Measurements from ENCODE around the gene PRDX3. TPM values are rescaled to one million over a fixed set of nuclear protein-coding genes. Genes with fewer than 3 reads are reported as not detected.

Gene PRDX3
- polyA plus RNA-seq, 1 donor (not counting 4 experiments of a cell fraction or from before 2014, with no cell fraction given): 304 TPM

GRCh38 chr10:119143657-119144056, 35.0 kb downstream of the PRDX3 start:
- no peak overlapping the region for H2AFZ ChIP-seq (ENCODE audit: control insufficient read depth, low read length)
- H3K9me1 ChIP-seq (ENCODE audit: control insufficient read depth, extremely low read depth, insufficient read depth, low read length): peaks cover 2% of the 10 kb centered on the region
- no peak overlapping the region for H3K27ac ChIP-seq (ENCODE audit: control insufficient read depth, insufficient read depth, low read length)
- no peaks in the 10 kb centered on the region for H3K79me2 ChIP-seq (ENCODE audit: control insufficient read depth, insufficient read depth, low read length)
- no peaks in the 10 kb centered on the region for H3K27me3 ChIP-seq (ENCODE audit: control insufficient read depth, extremely low read depth, insufficient read depth, low read length)
- no peak overlapping the region for H3K4me2 ChIP-seq (ENCODE audit: control insufficient read depth, extremely low read depth, insufficient read depth, low read depth, low read length)
- DNase-seq (ENCODE audit: low read depth, low spot score): no peak
- peaks cover 13 to 18% of the 10 kb centered on the region in 2 experiments for H3K36me3 ChIP-seq (ENCODE audit: control insufficient read depth in 2 of 2, extremely low read depth in 1 of 2, insufficient read depth in 2 of 2, low read length in 2 of 2)
- no peaks in the 10 kb centered on the region for H3K4me1 ChIP-seq (ENCODE audit: control insufficient read depth, extremely low read depth, insufficient read depth, low read length)
- TF ChIP-seq, protein P1, sequence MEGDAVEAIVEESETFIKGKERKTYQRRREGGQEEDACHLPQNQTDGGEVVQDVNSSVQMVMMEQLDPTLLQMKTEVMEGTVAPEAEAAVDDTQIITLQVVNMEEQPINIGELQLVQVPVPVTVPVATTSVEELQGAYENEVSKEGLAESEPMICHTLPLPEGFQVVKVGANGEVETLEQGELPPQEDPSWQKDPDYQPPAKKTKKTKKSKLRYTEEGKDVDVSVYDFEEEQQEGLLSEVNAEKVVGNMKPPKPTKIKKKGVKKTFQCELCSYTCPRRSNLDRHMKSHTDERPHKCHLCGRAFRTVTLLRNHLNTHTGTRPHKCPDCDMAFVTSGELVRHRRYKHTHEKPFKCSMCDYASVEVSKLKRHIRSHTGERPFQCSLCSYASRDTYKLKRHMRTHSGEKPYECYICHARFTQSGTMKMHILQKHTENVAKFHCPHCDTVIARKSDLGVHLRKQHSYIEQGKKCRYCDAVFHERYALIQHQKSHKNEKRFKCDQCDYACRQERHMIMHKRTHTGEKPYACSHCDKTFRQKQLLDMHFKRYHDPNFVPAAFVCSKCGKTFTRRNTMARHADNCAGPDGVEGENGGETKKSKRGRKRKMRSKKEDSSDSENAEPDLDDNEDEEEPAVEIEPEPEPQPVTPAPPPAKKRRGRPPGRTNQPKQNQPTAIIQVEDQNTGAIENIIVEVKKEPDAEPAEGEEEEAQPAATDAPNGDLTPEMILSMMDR (optimal IDR thresholded peaks at IDR 0.05 in 1 of 3, IDR thresholded peaks at IDR 0.05 in 1 of 3, conservative IDR thresholded peaks at IDR 0.05 in 1 of 3; ENCODE audit: extremely low read depth in 1 of 3, insufficient read depth in 2 of 3, low read length in 3 of 3): no peak
- TF ChIP-seq EZH2 (IDR thresholded peaks at IDR 0.05; ENCODE audit: low read length): no peak
- H3K9me3 ChIP-seq (ENCODE audit: control insufficient read depth, low read depth, low read length): no peaks in the 10 kb centered on the region
- FAIRE-seq: no peak
- no peak overlapping the region for H3K4me3 ChIP-seq (ENCODE audit: control insufficient read depth in 2 of 3, extremely low read depth in 1 of 3, insufficient read depth in 2 of 3, low read depth in 1 of 3, low read length in 3 of 3)
- no peak overlapping the region for H3K9ac ChIP-seq (ENCODE audit: control insufficient read depth, extremely low read depth, insufficient read depth, low read length)
- H4K20me1 ChIP-seq (ENCODE audit: control insufficient read depth, extremely low read depth, insufficient read depth, low read length): no peaks in the 10 kb centered on the region
- dilution Hi-C loops (cut with MboI; ENCODE audit: extremely low pct_ligation_motif_present, low sequenced_read_pairs): no loop called here

DNA sequence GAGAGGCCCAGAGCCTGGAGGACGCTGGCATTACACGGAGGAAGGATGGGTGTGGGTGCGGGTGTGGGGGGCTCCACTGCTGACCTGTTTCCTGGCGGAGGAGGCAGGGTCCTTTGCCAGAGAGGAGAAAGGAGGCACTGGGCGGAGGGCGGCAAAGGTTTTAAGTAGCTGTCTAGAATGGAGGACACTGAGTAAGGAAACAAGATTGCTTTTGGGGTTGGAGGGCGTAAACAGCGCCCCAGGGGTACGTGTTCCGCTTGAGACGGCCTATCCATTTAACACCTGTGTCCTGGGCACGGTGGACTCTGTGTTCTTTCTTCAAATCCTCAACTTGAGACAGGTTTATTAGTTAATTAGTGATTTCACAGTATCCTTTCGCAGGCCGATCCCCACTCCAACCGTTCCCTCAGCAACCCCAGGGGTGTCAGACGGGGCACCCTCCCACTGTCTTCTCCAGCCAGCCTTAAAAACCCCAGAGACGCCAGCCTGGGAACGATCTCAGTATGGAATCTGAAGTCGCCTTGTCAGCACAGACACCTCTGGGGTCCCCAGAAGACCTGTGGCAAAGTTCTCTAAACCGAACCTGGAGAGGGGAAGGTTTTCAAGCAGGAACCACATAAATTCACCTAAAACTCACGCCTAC, 37.9 kb downstream of the PRDX3 start:
- DNase-seq (ENCODE audit: low read depth, low spot score): no peak
- Histone ChIP-seq H3K9me1 (ENCODE audit: control insufficient read depth, extremely low read depth, insufficient read depth, low read length) (no peaks in the 10 kb centered on the region), H4K20me1 (ENCODE audit: control insufficient read depth, extremely low read depth, insufficient read depth, low read length) (no peaks in the 10 kb centered on the region), H3K4me3 (ENCODE audit: control insufficient read depth in 2 of 3, extremely low read depth in 1 of 3, insufficient read depth in 2 of 3, low read depth in 1 of 3, low read length in 3 of 3) (no peak overlapping the region), H3K4me1 (ENCODE audit: control insufficient read depth, extremely low read depth, insufficient read depth, low read length) (no peaks in the 10 kb centered on the region), H3K27ac (ENCODE audit: control insufficient read depth, insufficient read depth, low read length) (no peak overlapping the region), H3K9ac (ENCODE audit: control insufficient read depth, extremely low read depth, insufficient read depth, low read length) (no peak overlapping the region), H3K36me3 (ENCODE audit: control insufficient read depth in 2 of 2, extremely low read depth in 1 of 2, insufficient read depth in 2 of 2, low read length in 2 of 2) (peaks cover 9% of the 10 kb centered on the region in 2 experiments), H3K4me2 (ENCODE audit: control insufficient read depth, extremely low read depth, insufficient read depth, low read depth, low read length) (no peak overlapping the region), H3K9me3 (ENCODE audit: control insufficient read depth, low read depth, low read length) (no peaks in the 10 kb centered on the region), H3K27me3 (ENCODE audit: control insufficient read depth, extremely low read depth, insufficient read depth, low read length) (no peaks in the 10 kb centered on the region), H2AFZ (ENCODE audit: control insufficient read depth, low read length) (no peak overlapping the region), H3K79me2 (ENCODE audit: control insufficient read depth, insufficient read depth, low read length) (no peaks in the 10 kb centered on the region)
- TF ChIP-seq, protein P1 (optimal IDR thresholded peaks at IDR 0.05 in 1 of 3, IDR thresholded peaks at IDR 0.05 in 1 of 3, conservative IDR thresholded peaks at IDR 0.05 in 1 of 3; ENCODE audit: extremely low read depth in 1 of 3, insufficient read depth in 2 of 3, low read length in 3 of 3): no peak
- TF ChIP-seq EZH2 (IDR thresholded peaks at IDR 0.05; ENCODE audit: low read length): no peak
- dilution Hi-C loops (cut with MboI; ENCODE audit: extremely low pct_ligation_motif_present, low sequenced_read_pairs): no loop called here
- no peak for FAIRE-seq
